Measurements from ENCODE around the gene CCNI.
"Not testable (repeated sequence)": the region's sequence is repeated elsewhere in the genome, so short reads cannot be mapped to it uniquely, and the experiment has no call there.

The CCNI gene

GRCh38 chr4:77045490-77045889, 30.3 kb downstream of the CCNI start:
- no peak overlapping the region for H3K4me3 ChIP-seq (ENCODE audit: low read depth, low read length)
- no peak for TF ChIP-seq CTCF (IDR thresholded peaks at IDR 0.05; ENCODE audit: low read depth, low read length)

- peak; percentile 37; the same call in 1 of the 2 replicates for TF ChIP-seq CTCF (IDR thresholded peaks at IDR 0.05; ENCODE audit: low read depth, low read length)
- no peak overlapping the region for H3K4me3 ChIP-seq (ENCODE audit: low read depth, low read length)
Measured at GRCh38 chr4:77044461-77045150, 31.2 kb downstream of the CCNI start.

GRCh38 chr4:77043507-77044136, 32.2 kb downstream of the CCNI start:
- H3K4me3 ChIP-seq (ENCODE audit: low read depth, low read length), result no peak overlapping the region
- no peak for TF ChIP-seq CTCF (IDR thresholded peaks at IDR 0.05; ENCODE audit: low read depth, low read length)

GRCh38 chr4:77040854-77041725, 34.7 kb downstream of the CCNI start:
- no peak overlapping the region for H3K4me3 ChIP-seq (ENCODE audit: low read depth, low read length)
- TF ChIP-seq CTCF (IDR thresholded peaks at IDR 0.05; ENCODE audit: low read depth, low read length), result no peak

DNA sequence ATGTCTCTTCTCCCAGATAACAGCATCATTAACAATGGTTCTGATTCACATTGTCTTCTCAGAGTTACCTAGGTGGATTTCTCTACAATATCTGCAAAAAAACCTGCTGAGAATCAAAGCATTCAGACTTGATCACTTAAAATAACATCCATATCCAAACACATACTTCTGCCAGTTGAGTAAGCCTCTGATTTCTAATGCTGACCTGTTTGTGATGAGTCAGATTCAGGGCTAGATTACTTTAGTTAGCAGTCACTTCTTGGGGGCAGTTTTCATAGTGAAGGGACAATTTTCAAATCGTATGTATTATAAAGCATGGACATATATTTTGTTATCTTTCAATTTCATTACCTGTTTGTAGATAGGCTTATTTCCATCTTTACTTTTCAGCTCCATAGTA, 35.5 kb downstream of the CCNI start:
- no peak for TF ChIP-seq CTCF (IDR thresholded peaks at IDR 0.05; ENCODE audit: low read depth, low read length)
- no peak overlapping the region for H3K4me3 ChIP-seq (ENCODE audit: low read depth, low read length)

DNA sequence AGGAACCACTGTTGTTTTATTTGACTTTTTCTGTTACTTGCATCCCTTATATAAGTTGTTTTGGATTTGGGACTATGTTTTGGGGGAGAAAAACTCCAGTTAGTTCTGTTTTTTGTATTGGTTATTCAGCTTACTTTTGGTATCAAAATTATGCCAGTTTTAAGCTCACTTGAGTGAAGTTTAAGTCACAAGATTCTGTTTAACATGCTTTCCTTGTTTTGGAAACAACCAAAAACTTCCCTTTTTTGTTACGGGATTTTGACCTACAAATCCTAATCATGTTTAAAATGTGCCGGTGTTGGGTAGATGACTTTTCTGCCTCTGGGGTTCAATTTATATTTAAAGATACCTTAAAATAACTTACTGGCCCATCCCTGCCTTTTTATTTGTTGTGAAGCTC, 36.0 kb downstream of the CCNI start:
- no peak for TF ChIP-seq CTCF (IDR thresholded peaks at IDR 0.05; ENCODE audit: low read depth, low read length)
- H3K4me3 ChIP-seq (ENCODE audit: low read depth, low read length), result no peak overlapping the region

DNA sequence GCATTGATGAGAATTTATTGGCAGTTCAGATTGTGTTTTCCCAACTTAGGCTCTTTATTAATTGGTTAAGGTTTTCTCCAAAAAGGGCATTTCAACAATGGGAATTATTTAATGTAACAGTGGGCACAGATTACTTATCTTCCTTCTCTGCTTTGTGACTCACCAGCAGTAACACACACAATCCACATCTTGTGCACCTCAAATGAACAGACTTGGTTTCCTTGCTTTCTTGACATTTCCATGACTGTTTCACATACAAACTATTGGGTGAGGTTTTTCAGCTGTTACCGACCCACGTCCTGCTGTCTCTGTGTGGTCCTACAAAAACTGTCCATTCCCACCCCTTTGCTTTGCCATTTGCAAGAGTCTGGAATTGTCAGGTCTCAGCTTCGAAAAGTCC, 38.1 kb downstream of the CCNI start:
- H3K4me3 ChIP-seq (ENCODE audit: low read depth, low read length), result no peak overlapping the region

DNA sequence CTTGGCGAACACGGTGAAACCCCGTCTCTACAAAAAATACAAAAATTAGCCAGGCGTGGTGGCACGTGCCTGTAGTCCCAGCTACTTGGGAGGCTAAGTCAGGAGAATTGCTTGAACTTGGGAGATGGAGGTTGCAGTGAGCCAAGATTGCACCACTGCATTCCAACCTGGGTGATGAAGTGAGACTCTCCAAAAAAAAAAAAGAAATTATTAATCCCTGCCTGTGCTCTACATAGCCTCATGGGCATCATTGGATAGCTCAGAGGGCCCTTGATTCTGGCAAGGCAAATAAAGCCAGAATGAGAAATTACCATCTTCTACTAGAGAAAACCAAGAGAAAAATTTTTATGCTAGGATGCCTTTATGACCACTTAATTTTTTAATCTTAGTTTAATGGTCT, 38.6 kb downstream of the CCNI start:
- H3K4me3 ChIP-seq (ENCODE audit: low read depth, low read length), result not testable (repeated sequence)

More for the DNA sequence above, 38.1 kb downstream of the CCNI start:
- no peak for TF ChIP-seq CTCF (IDR thresholded peaks at IDR 0.05; ENCODE audit: low read depth, low read length)

Measured in WI38 (cell line).